ENCODE data around the gene ENC1. TPM values are rescaled to one million over a fixed set of nuclear protein-coding genes. Genes with fewer than 3 reads are reported as not detected.

ENC1 gene
- total RNA-seq, 1 experiment from 2014 or later = 37.0 TPM

Other genes starting within 250 kb of the ENC1 start
- 248 TPM for gene HEXB, start 44.5 kb upstream of the ENC1 start, total RNA-seq (2021; ENCODE audit: unreplicated experiment)
- 22.5 TPM for gene GFM2, start 126.4 kb upstream of the ENC1 start, total RNA-seq (2021; ENCODE audit: unreplicated experiment)
- 42.7 TPM for gene NSA2, start 126.5 kb upstream of the ENC1 start, total RNA-seq (2021; ENCODE audit: unreplicated experiment)
- gene FAM169A, start 225.7 kb upstream of the ENC1 start, total RNA-seq (2021; ENCODE audit: unreplicated experiment) = 23.1 TPM